AG09319 (cell line): ENCODE data around the gene COX10.
"Not testable (repeated sequence)": the region's sequence is repeated elsewhere in the genome, so short reads cannot be mapped to it uniquely, and the experiment has no call there.

Experiments
- DNase-seq: peaks from one replicate; pipeline ENCODE4 v3.0.0-alpha.2; 2010; ENCODE audit warnings: low read depth; ENCODE audit errors: extremely low read depth
- TF ChIP-seq, protein P1 (sequence below): IDR thresholded peaks from 2 replicates; pipeline ENCODE4 v1.5.1; 2011; ENCODE audit warnings: low read depth, mild to moderate bottlenecking, inconsistent platforms, low read length, moderate library complexity

Gene COX10

DNA sequence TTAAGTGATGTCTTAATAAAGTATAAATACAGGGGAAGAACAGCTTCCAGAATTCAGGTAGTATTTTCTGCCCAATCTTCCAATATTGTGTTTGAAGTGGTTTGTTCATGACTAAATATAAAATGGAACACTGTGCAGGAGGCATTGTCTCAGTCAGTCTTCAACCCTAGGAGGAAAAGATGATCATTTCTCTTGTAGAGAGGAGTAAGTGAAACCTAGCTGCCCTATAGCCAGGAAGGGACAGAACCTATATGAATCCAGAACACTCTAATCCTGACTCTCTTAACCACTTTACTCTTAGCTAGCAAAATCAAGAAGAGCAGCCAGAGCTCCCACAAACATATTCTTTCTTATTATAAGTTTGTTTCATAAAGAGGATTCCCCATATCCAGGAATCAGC lies 122.2 kb downstream of the COX10 start:
- not testable (repeated sequence) for DNase-seq

DNA sequence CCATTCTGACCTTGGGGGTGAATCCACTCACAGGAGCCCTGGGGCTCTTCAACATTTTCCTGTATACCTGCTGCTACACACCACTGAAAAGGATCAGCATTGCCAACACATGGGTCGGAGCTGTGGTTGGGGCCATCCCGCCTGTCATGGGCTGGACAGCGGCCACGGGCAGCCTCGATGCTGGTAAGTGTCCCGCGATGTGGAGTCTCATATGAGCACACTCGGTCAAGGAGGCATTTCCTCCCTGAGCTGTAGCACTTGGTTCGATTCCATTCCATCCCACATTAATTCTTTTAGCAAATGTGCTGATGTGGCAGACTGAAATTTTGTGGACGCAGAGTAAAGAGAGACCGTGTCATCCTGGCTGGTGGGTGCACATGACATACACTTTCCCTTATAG lies 122.7 kb downstream of the COX10 start:
- not testable (repeated sequence) for DNase-seq

DNA sequence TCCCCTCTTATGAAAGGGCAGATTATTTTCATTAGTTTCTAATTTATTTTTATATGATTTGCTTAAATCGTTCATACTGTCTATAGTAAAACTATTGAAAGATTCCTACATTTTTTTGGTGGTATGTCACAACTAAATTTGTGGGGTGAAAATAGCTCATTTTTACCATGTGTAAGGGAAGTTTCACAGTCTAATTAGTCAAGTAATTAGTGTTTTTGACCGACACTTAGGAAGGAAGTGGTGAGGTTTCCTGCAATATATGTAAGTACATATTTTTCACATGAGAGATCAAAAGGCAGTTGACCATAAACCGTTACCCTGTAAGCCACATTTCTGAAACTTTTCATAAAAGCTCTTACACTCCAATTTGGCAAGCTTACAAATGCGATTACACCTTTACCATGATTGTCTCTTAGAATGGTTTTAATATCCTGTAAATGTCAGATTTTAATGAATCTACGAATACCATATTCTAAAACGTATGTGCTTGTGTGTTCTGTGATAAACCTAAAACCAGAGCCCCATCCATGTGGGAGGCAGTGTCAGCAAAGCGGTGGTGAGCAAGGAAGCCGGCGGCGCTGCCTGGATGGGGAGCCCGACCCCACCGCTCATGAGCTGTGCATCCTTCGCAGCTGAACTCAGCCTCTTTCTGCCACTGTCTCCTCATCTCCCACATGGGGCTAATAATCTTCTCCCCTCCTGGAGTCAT lies 123.5 kb downstream of the COX10 start:
- not testable (repeated sequence) for DNase-seq

DNA sequence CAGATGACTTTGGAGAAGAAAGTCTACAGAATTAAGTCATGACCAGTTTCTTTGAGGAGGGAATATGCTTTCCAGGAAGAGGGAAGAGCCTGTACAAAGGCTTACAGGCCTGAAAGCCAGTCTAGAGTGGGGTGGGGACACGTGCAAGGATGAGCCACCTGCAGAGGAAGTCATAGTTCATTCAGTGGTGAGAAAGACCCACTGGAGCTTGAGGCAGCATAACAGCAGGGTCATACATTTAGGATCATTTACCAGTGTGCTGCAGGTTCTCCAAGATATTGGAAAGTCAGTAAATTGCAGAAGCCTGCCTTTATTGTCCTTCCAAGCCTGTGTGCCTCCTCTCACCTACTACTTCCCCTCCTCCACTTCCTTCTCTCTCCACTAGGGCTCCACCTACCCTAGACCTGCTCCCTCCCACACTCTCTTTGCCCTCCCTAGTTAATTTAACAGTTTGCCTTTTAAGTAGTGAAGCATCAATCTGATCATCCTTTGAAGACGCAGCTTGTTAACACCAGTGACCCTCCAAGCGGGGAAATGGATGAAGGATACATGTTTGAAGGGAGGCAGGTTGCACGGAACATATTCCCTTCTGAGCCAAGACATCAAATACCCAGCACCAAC lies 127.2 kb downstream of the COX10 start:
- DNase-seq, result no peak
- TF ChIP-seq, protein P1, sequence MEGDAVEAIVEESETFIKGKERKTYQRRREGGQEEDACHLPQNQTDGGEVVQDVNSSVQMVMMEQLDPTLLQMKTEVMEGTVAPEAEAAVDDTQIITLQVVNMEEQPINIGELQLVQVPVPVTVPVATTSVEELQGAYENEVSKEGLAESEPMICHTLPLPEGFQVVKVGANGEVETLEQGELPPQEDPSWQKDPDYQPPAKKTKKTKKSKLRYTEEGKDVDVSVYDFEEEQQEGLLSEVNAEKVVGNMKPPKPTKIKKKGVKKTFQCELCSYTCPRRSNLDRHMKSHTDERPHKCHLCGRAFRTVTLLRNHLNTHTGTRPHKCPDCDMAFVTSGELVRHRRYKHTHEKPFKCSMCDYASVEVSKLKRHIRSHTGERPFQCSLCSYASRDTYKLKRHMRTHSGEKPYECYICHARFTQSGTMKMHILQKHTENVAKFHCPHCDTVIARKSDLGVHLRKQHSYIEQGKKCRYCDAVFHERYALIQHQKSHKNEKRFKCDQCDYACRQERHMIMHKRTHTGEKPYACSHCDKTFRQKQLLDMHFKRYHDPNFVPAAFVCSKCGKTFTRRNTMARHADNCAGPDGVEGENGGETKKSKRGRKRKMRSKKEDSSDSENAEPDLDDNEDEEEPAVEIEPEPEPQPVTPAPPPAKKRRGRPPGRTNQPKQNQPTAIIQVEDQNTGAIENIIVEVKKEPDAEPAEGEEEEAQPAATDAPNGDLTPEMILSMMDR, result no peak

DNA sequence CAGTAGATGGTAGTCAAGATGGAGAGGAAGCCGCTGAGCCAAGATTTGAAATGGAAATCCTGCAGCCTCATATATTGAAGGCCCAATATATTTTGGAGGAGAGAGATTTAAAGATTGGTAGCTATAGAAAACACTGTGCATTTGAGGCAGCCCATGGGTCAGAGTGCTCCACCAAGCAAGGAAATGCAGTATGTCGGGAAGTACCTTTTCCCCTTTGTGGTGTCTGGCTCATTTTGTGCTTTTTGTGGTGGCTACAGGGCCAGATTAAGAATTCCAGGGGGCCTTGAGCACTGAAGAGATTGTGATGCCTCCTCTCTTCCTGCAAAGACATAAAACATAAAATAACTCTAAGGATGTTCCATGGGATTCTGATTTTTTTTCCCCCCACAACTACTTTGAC lies 127.8 kb downstream of the COX10 start:
- TF ChIP-seq, protein P1, result no peak
- no peak for DNase-seq

DNA sequence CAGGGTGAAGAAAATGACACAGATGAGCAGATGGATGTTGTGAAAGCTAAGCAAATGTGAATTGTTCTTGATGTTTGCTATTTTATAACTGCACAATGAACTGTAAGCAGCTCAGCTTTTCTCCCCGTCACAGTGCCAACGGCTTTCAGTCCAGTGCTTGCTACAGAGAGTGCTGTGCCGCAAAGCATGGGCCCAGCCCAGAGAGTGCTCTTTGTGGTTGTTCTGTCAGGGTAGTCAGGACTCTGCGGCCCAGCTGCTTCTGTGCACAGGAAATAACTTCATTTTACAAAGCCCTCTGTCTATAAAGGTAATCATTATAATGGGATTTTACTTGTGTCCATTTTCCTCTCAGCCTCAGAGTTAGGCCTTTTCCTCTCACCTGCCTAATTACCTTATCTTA lies 128.3 kb downstream of the COX10 start:
- TF ChIP-seq, protein P1, result no peak
- no peak for DNase-seq

DNA sequence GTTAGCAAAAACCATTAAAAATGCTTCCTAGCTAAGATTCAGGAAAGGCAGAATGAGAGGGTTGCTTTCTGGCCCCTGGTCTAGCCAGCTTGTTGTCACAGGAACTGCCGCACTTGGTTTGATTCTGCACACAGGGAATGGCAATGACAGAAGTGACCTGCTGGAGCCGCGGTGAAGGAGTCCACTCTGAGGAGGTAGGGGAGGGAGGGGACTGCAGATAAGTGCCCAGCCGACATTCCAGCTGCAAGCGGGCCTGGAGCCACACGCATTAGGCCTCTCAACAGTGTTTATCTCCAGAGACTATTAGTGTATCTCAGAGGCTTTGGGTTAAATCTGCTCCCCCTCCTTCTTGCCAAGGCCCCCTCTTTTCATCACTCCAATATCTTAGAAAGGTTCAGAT lies 128.7 kb downstream of the COX10 start:
- no peak for DNase-seq
- TF ChIP-seq, protein P1, result no peak

DNA sequence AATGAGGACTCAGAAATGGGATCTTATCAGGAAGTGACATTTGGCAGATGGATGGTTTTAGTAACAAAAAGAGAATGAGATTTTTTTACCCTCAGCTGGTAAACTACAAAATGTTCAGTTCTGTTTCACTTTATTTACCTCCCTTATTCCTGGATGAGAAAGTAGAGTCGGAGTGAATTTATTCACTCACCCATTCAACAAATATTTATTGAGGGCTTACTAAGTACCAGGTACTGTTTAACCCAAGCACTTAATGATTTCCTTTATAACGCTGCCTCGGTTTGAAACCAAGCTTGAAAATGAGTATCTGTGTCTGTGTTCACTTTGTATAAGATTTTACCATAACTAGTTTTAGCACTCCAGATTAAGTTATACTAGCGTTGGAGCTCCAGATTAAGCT lies 129.3 kb downstream of the COX10 start:
- DNase-seq, result no peak
- TF ChIP-seq, protein P1, result no peak

DNA sequence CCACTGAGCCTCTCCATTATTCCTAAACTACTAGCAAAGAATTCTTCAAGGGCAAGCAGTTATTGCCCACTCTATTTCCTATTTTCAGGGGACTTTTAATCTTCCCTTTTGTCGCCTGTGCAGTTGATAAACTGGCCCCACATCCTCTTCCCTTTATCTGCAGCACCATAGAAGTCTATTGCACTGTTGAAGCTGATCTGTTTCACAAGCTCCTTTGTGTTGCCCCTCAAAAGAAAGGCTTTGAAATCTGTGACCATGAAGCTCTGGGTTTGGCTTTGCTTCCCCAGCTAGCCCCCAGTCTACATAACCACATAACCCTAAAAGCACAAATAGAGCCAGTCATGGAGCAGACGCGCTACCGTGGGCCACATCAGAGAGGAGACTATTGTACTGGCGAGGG lies 130.3 kb downstream of the COX10 start:
- TF ChIP-seq, protein P1, result no peak
- no peak for DNase-seq
